Urinary bladder (tissue), 4 donors: Measurements from ENCODE around the gene ZNF407. TPM values are rescaled to one million over a fixed set of nuclear protein-coding genes. Genes with fewer than 3 reads are reported as not detected.

Source experiments
- DNase-seq: peaks from one replicate; pipeline ENCODE4 v3.0.0-alpha.2; 2015; ENCODE audit errors: extremely low spot score
- H3K27ac ChIP-seq: one replicate; pipeline ENCODE4 v1.5.1; 2013; ENCODE audit warnings: low read depth, mild to moderate bottlenecking, moderate library complexity
- H3K36me3 ChIP-seq: one replicate; pipeline ENCODE4 v1.6.1; 2013; ENCODE audit warnings: mild to moderate bottlenecking, moderate library complexity; ENCODE audit not compliant: insufficient read depth
- H3K4me1 ChIP-seq: one replicate; pipeline ENCODE4 v1.6.1; 2013; ENCODE audit warnings: mild to moderate bottlenecking, moderate library complexity; ENCODE audit not compliant: insufficient read depth
- H3K4me3 ChIP-seq: one replicate; pipeline ENCODE4 v1.5.1; 2013; ENCODE audit warnings: low read depth, low read length
- WGBS: extraction: QIAGEN DNeasy Blood & Tissue Kit; methylation state at CpG from one replicate; pipeline ENCODE4 v1.1.7; 2013; 5-methylcytosine and 5-hydroxymethylcytosine counted together
- polyA plus RNA-seq: library from polyadenylated mRNA; stranded (reverse); fragments of 200-250 nt; gene quantifications from one replicate; pipeline ENCODE4 v1.2.3, GENCODE V29; 2013
- total RNA-seq: library from RNA; depleted of rRNA; stranded (reverse); fragments of >200 nt; gene quantifications from one replicate; pipeline ENCODE4 v1.2.3, GENCODE V29; 2014
- donor health status: healthy with polysubstance abuse.
- donor health status: healthy.

Gene ZNF407
- total and polyA plus RNA-seq, 2 donors = 5.9 to 40.8 TPM

DNA sequence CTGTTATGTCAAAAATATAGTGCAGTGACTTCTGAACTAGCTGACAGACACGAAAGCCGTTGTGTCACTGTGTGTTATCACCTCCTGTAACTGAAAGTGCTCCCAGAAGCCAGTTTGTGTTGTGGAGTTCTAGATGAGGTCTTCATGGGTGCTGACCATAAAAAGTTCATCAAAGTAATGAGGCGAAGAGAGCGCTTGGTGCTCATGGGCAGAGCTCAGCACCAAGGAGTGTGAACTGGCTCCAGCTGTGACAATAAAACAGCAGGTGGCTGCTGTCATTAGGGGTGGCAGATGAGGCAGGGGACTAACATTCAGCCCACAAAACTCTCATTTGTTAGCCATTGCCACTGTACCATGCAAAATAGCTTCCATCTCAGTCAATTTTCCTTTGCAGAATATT is 151.1 kb downstream of the ZNF407 start:
- Histone ChIP-seq H3K36me3 (no peaks in the 10 kb centered on the region), H3K27ac (no peak overlapping the region), H3K4me1 (no peaks in the 10 kb centered on the region), H3K4me3 (no peak overlapping the region)
- no peak for DNase-seq
- 88% methylated on average over 4 of the region's 4 CpGs for WGBS

DNA sequence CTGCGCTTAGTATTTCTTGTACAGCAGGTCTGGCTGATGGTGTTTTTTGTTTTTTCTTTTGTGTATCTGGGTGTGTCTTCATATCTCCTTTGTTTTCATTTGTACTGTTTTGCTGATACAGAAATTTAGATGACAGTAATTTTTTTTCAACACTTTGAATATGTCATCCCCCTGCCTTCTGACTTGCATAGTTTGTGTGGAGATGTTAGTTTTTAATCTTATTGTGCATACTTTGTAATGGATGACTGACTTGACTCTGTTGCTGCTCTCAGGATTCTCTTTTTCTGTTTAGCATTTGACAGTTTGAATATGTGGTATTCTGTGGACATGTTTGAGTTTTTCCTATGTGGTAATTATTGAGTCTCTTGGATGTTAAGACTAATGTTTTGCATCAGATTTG is 161.3 kb downstream of the ZNF407 start:
- Histone ChIP-seq H3K36me3 (no peaks in the 10 kb centered on the region), H3K4me3 (no peak overlapping the region), H3K4me1 (no peaks in the 10 kb centered on the region), H3K27ac (no peak overlapping the region)
- 100% methylated on average over 1 of the region's 1 CpG for WGBS
- DNase-seq = no peak

DNA sequence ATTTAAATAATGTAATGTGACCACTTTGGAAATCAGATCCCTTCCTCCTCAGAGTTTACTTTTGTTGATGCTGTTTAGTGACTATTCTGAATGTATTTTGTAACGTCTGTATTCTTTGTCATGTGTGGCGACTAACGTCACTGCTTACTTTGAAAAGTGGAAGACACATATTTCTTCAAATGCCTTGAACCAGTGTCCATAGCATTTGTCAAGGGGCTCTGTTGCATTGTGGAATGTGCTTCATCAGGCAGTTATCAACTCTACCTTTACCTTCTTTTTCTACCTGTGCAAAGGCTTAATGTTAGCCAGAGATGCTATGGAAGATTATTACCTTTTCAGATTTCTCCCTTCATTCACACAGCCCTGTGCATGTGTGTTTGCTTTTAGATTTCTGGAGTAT is 162.4 kb downstream of the ZNF407 start:
- H3K4me3 ChIP-seq = no peak overlapping the region
- no peaks in the 10 kb centered on the region for H3K36me3 ChIP-seq
- DNase-seq = no peak
- H3K4me1 ChIP-seq = no peaks in the 10 kb centered on the region
- 99% methylated on average over 3 of the region's 3 CpGs for WGBS
- no peak overlapping the region for H3K27ac ChIP-seq

GRCh38 chr18:74760436-74760835 is 162.8 kb downstream of the ZNF407 start:
- WGBS = 97% methylated on average over 3 of the region's 3 CpGs
- no peak for DNase-seq

GRCh38 chr18:74766251-74766650 is 168.6 kb downstream of the ZNF407 start:
- Histone ChIP-seq H3K4me1 (no peaks in the 10 kb centered on the region), H3K4me3 (no peak overlapping the region), H3K27ac (no peak overlapping the region), H3K36me3 (no peaks in the 10 kb centered on the region)
- WGBS = 98% methylated on average over 3 of the region's 3 CpGs
- no peak for DNase-seq

More at GRCh38 chr18:74760436-74760835, 162.8 kb downstream of the ZNF407 start:
- Histone ChIP-seq H3K36me3 (no peaks in the 10 kb centered on the region), H3K4me1 (no peaks in the 10 kb centered on the region), H3K4me3 (no peak overlapping the region), H3K27ac (no peak overlapping the region)

DNA sequence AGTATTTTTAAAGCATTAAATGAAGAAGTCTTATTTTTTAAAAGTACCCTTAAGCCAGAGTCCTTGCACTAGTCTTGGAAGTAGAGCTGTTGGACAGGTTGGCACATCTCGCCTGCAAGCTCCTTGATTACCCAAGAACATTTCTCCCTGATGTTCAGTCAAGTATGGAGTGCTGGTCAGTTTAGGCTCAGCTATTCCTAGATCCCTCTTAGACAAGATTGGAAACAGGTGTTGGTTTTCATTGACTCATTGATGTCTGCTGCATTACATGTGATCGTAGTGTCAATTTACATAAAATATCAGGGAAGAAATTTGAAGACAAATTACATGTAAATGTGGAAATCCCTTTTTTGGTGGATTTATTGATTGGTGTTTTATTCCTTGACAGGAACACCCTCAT is 170.4 kb downstream of the ZNF407 start:
- no peaks in the 10 kb centered on the region for H3K36me3 ChIP-seq
- H3K4me1 ChIP-seq = no peaks in the 10 kb centered on the region
- H3K4me3 ChIP-seq = no peak overlapping the region
- H3K27ac ChIP-seq = no peak overlapping the region
- WGBS = over 99% methylated on average over 2 of the region's 2 CpGs
- no peak for DNase-seq

DNA sequence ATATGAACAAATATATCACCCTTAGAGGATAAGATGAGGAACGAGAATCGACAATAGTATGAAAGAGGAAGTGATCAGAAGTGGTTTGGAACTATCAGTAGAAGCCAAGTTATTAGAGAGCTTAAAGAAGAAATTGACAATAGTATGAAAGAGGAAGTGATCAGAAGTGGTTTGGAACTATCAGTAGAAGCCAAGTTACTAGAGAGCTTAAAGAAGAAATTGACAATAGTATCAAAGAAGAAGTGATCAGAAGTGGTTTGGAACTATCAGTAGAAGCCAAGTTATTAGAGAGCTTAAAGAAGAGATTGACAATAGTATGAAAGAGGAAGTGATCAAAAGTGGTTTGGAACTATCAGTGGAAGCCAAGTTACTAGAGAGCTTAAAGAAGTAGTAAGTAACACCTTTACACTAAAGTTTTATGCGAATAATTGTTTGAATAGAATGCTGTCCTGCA is 175.5 kb downstream of the ZNF407 start:
- Histone ChIP-seq H3K4me3 (no peak overlapping the region), H3K4me1 (no peaks in the 10 kb centered on the region), H3K27ac (no peak overlapping the region), H3K36me3 (no peaks in the 10 kb centered on the region)
- DNase-seq = no peak
- 96% methylated on average over 3 of the region's 3 CpGs for WGBS

- DNase-seq = no peak
- WGBS = 94% methylated on average over 5 of the region's 5 CpGs
These were observed 176.8 kb downstream of the ZNF407 start for GRCh38 chr18:74774486-74774885.

DNA sequence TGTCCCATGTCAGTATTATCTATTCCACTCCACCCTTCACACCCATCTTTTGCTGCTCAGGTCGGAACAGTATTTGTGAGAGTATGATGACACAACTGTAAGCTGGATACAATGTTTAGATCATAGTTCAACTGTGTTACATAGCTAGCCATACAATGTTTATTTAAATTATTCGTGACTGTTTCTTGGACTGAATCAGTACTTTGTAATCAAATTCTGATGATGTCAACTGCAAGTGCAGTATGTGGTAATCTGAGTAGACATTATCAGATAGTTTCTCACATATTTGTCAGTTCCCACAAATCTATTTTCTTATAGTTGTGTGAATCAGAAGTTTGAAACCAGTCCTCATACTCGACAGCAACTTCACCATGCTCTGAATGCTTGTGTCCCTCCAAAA is 177.6 kb downstream of the ZNF407 start:
- Histone ChIP-seq H3K36me3 (no peaks in the 10 kb centered on the region), H3K4me3 (no peak overlapping the region), H3K27ac (no peak overlapping the region), H3K4me1 (no peaks in the 10 kb centered on the region)
- no peak for DNase-seq
- 57% methylated on average over 3 of the region's 3 CpGs for WGBS

More at GRCh38 chr18:74774486-74774885, 176.8 kb downstream of the ZNF407 start:
- no peaks in the 10 kb centered on the region for H3K4me1 ChIP-seq
- H3K36me3 ChIP-seq = no peaks in the 10 kb centered on the region
- H3K4me3 ChIP-seq = no peak overlapping the region
- no peak overlapping the region for H3K27ac ChIP-seq

DNA sequence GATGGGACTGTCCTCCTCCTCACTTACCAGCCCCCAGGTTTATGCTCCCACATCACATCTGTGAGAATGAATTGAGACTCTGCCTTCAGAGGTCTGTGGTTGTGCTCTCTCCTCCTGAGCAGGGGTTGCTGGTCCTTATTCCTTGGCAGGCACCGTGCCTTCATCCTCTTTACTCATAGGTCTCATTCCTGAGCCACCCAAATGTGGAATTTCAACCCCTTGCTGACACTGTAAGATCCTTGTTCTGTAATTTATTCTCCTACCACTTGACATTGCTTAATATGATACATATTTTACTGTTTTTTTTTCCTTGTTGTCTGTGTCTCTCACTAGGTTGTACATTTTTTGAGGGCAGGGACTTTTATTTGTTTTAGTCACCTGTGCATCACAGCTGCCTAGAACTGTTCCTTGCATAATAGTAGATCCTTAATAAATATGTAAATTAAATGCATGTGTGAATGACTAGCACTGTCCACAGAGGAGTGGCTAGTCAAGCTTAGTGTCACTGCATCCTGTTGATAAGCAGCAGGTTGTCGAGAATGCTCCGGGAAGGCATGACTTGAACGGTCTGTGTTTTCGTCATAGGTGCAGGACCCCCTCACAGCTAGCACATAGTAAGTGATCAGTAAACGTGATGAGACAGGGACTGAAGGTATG is 180.6 kb downstream of the ZNF407 start:
- Histone ChIP-seq H3K36me3 (no peaks in the 10 kb centered on the region), H3K4me3 (no peak overlapping the region), H3K4me1 (no peaks in the 10 kb centered on the region), H3K27ac (no peak overlapping the region)
- DNase-seq = no peak
- WGBS = 91% methylated on average over 6 of the region's 6 CpGs

- H3K4me1 ChIP-seq = no peaks in the 10 kb centered on the region
These were observed 187.1 kb downstream of the ZNF407 start for GRCh38 chr18:74784752-74785151.

GRCh38 chr18:74785632-74786031 is 188.0 kb downstream of the ZNF407 start:
- no peak for DNase-seq
- no peak overlapping the region for H3K4me3 ChIP-seq
- peaks cover 2% of the 10 kb centered on the region for H3K36me3 ChIP-seq
- WGBS = 96% methylated on average over 6 of the region's 6 CpGs
- no peaks in the 10 kb centered on the region for H3K4me1 ChIP-seq
- no peak overlapping the region for H3K27ac ChIP-seq

More at GRCh38 chr18:74784752-74785151, 187.1 kb downstream of the ZNF407 start:
- 73% methylated on average over 6 of the region's 6 CpGs for WGBS
- DNase-seq = no peak
- Histone ChIP-seq H3K4me3 (no peak overlapping the region), H3K27ac (no peak overlapping the region), H3K36me3 (peaks cover 2% of the 10 kb centered on the region)

GRCh38 chr18:74788657-74789056 is 191.0 kb downstream of the ZNF407 start:
- Histone ChIP-seq H3K4me1 (no peaks in the 10 kb centered on the region), H3K36me3 (peaks cover under 1% of the 10 kb centered on the region), H3K27ac (no peak overlapping the region), H3K4me3 (no peak overlapping the region)
- DNase-seq = no peak
- WGBS = 76% methylated on average over 2 of the region's 2 CpGs

GRCh38 chr18:74789078-74789477 is 191.4 kb downstream of the ZNF407 start:
- H3K4me3 ChIP-seq = no peak overlapping the region
- no peak overlapping the region for H3K27ac ChIP-seq
- H3K4me1 ChIP-seq = no peaks in the 10 kb centered on the region
- H3K36me3 ChIP-seq = no peaks in the 10 kb centered on the region
- 89% methylated on average over 8 of the region's 8 CpGs for WGBS
- DNase-seq = no peak
